ENCODE measurements around the gene RNF181. TPM values are rescaled to one million over a fixed set of nuclear protein-coding genes. Genes with fewer than 3 reads are reported as not detected.
"Not testable (repeated sequence)": the region's sequence is repeated elsewhere in the genome, so short reads cannot be mapped to it uniquely, and the experiment has no call there.

The RNF181 gene
- total RNA-seq, 1 donor from 2014 or later: 157 TPM

GRCh38 chr2:85607268-85608215, 12.0 kb downstream of the RNF181 start:
- Histone ChIP-seq H3K9me3 (no peaks in the 10 kb centered on the region), H3K27me3 (no peaks in the 10 kb centered on the region), H3K36me3 (peaks cover 5 to 20% of the 10 kb centered on the region in 2 donors), H3K27ac (peak overlapping the region; percentile 24 to 43), H3K4me3 (no peak overlapping the region), H3K4me1 (peaks cover 10 to 46% of the 10 kb centered on the region in 2 donors)
- intact Hi-C loops (cut with DNase I): no loop called here
- no peak for TF ChIP-seq CTCF (IDR thresholded peaks at IDR 0.05)
- DNase-seq (ENCODE audit: low spot score in 2 of 2): no peak

GRCh38 chr2:85611217-85611704, 15.7 kb downstream of the RNF181 start:
- no peak for TF ChIP-seq CTCF (IDR thresholded peaks at IDR 0.05)
- Histone ChIP-seq H3K4me1 (peaks cover 0 to 27% of the 10 kb centered on the region in 2 donors), H3K27me3 (no peaks in the 10 kb centered on the region), H3K9me3 (no peaks in the 10 kb centered on the region), H3K27ac (peak overlapping the region; percentile 83 to 87), H3K4me3 (peak overlapping the region; percentile 96), H3K36me3 (peaks cover 5 to 20% of the 10 kb centered on the region in 2 donors)
- DNase-seq (ENCODE audit: low spot score in 2 of 2): no peak
- intact Hi-C loops (cut with DNase I): loop anchor here (10.0 kb wide), 1 partner anchor 494 kb away; the partner anchor contains the start of genes POLR1A and PTCD3

- intact Hi-C loops (cut with DNase I): loop anchor here (10.0 kb wide), 1 partner anchor 493 kb away; the partner anchor contains the start of genes POLR1A and PTCD3
- TF ChIP-seq CTCF (IDR thresholded peaks at IDR 0.05): no peak
- Histone ChIP-seq H3K4me1 (peaks cover 0 to 23% of the 10 kb centered on the region in 2 donors), H3K27me3 (no peaks in the 10 kb centered on the region), H3K4me3 (peak within 1 kb of the TSS; percentile 96), H3K36me3 (peaks cover 5 to 20% of the 10 kb centered on the region in 2 donors), H3K27ac (peak within 1 kb of the TSS; percentile 83 to 87), H3K9me3 (no peaks in the 10 kb centered on the region)
- DNase-seq (ENCODE audit: low spot score in 2 of 2): peak; percentile 59 to 95
Observed at GRCh38 chr2:85611705-85612587, 16.4 kb downstream of the RNF181 start, which contains the start of gene C2orf68. Gene C2orf68, minus strand, starts transcription at chr2:85612066. Its CDS starts 82 bp downstream, at chr2:85611984.

- intact Hi-C loops (cut with DNase I): loop anchor here (10.0 kb wide), 1 partner anchor 491 kb away; the partner anchor contains the start of genes POLR1A and PTCD3
Observed at GRCh38 chr2:85613717-85614515, 18.4 kb downstream of the RNF181 start.

GRCh38 chr2:85614757-85615156, 19.2 kb downstream of the RNF181 start:
- not testable (repeated sequence) for H3K9me3 ChIP-seq; DNase-seq (ENCODE audit: low spot score in 2 of 2); H3K27ac ChIP-seq; H3K4me3 ChIP-seq; H3K27me3 ChIP-seq; H3K36me3 ChIP-seq
- peaks cover 0 to 28% of the 10 kb centered on the region in 2 donors for H3K4me1 ChIP-seq
- intact Hi-C loops (cut with DNase I): loop anchor here (10.0 kb wide), 1 partner anchor 490 kb away; the partner anchor contains the start of genes POLR1A and PTCD3

More at GRCh38 chr2:85613717-85614515, 18.4 kb downstream of the RNF181 start:
- Histone ChIP-seq H3K4me3 (no peak overlapping the region), H3K27ac (no peak overlapping the region), H3K4me1 (peaks cover 0 to 28% of the 10 kb centered on the region in 2 donors), H3K27me3 (no peaks in the 10 kb centered on the region), H3K9me3 (no peaks in the 10 kb centered on the region), H3K36me3 (peaks cover 3 to 6% of the 10 kb centered on the region in 2 donors)
- TF ChIP-seq CTCF (IDR thresholded peaks at IDR 0.05): no peak
- no peak for DNase-seq (ENCODE audit: low spot score in 2 of 2)

All from ascending aorta (tissue), 2 donors.